Islet of Langerhans (tissue), 1 donor: Measurements from ENCODE around the gene TNFRSF13B.
"Not testable (repeated sequence)": the region's sequence is repeated elsewhere in the genome, so short reads cannot be mapped to it uniquely, and the experiment has no call there.

Source experiments
- FAIRE-seq: peaks from one replicate; lab custom pipeline; 2011; peaks lifted over from hg19 to GRCh38; lab: Jason Lieb, UNC

The TNFRSF13B gene

DNA sequence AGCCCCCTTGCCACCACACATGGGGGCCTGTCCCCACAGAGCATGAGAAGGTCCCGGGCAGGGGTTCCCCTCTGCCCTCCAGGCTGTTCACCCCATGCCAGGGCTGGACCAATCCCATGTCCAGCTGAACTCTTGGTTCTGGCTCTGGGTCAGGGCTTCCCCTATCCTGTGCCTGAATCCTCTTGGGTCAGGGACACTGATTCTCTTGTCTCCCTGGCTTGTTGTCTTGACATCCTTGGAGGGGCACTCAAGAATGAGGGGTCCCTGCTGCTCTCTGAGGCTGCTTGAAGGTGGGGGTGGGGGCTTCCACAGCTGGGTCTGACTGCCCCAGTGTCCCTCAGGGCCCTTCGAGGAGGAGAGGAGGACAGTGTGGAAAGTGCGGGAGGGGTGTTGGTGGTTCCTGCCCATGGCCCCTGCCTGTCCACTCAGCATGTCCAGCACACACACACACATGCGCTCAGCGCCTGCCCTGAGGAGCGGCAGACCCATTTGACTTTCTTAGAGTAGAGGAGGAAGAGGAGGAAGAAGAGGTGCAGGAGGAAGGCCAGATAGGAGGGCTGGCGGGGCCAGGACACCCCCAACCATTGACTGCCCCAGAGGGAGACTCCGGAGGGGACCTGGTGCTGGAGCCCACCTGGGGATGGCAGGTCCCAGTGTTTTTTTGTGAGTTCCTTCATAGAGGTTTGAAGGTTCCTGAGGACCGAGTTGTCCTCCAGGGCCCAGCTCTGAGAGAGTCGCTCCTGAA, 47.0 kb downstream of the TNFRSF13B start:
- no peak for FAIRE-seq

DNA sequence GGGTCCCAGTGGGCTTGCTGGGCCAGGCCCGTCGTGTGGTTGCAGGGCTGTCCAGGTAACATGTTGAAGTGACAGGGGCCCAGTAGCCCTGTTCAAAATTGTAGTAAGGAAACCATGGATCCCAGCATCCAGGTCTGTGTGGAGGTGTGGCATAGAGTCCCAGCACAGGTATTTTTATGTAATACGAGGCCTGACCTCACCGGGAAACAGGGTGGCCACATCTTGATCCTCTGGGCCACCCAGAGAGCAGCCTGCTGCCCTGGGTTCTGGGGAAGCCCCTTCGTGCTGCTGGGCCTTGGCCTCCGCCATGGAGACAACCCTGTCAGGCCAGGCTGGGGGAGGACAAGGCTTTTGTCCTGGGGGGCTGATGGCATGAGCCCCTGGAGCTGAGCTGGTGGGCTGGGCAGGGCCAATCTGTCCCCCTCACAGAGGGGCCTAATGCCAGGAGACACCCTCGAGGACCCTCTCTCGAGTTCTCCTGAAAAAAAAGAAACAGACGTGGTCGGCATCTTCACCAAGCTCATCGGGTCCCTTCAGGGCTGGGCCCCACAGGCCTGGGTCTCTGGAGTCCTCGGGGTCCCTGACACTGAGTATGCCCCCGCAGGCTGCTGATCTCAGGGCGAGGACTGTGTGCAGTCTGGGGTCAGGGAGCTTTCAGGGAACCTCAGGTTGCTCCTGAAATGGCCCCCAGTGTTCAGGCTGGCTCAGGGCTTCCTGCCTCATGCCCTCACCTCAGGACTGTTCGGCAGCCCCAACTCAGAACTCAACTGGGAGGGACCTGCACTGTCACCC, 47.8 kb downstream of the TNFRSF13B start:
- FAIRE-seq, result no peak

DNA sequence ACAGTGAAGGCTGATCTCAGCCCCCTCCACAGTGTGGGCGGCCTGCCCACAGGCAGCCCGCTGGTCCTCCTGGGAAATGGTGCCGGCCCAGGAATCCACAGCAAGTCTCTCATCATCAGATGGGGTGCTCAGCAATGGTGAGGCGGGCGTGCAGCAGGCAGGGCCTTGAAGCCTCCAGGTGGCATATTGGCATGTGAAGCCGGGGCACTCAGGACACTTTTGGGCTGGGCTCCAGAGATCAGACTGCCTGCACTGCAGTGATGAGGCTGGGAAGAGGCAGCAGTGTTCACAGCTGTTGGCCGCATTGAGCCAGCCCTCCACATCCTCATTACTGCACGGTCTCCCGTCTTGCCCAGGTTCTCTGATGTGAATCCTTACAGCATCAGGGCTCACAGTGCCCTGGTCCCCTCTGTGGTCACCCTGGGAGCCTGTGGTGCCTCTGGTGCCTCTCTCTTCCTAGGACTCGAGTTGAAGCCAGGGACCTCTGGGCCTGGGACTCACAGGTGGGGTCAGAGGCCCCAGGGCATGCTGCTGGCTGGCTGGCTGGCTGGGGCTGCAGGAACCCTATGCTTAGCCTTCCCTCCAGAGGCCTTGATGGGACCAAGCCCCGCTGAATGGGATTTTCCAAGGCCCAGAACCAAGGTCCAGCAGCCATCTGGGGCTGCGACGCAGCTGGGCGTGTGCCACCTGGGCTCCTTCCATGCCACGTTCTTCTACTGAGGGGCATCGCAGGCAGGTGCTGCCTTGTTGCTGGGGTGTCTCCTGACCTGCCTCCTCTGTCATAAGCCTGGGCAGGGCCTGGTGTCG, 48.6 kb downstream of the TNFRSF13B start:
- FAIRE-seq, result no peak

DNA sequence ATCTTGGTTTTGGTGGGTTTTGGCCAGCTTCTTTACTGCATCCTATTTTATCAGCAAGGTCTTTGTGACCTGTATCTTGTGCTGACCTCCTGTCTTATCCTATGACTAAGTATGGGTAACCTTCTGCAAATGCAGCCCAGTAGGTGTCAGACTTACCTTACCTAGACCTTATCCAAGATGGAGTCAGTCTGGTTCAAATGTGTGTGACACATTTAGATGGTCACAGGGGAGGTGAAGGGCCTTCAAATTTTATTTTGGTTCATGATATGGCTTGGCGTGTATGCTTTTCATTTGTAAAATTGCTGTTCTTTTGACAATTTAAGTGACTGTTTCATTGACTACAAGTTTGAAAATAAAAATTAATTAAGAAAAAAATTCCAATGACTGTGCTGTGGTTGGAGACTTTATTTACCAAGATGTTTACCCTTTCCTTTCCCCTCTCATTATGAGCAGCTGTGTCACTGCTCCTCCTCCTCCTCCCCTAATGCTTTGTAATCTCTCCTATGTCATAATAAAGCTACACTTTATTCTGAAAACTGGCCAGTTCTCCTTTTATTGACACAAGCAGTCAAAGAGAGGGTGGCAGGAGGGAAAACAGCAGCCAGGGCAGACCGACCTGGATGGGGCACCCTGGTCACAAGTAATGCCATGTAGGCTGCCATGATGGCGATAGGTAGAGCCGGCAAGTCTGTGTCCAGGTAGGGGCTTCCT, 49.4 kb downstream of the TNFRSF13B start:
- FAIRE-seq, result no peak

DNA sequence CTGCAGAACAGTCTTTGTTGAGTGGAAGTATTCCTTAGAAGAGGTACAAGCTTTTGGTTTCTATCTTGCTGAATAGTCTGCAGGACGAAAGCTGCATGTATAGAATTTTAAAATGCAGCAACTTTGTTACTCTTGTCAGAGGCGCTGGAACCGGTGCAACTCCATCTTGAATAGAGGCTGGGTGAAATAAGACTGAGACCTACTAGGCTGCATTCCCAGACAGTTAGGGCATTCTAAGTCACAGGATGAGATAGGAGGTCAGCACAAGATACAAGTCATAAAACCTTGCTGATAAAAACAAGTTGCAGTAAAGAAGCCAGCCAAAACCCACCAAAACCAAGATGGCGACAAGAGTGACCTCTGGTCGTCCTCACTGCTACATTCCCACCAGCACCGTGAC, 50.5 kb downstream of the TNFRSF13B start:
- FAIRE-seq, result not testable (repeated sequence)

DNA sequence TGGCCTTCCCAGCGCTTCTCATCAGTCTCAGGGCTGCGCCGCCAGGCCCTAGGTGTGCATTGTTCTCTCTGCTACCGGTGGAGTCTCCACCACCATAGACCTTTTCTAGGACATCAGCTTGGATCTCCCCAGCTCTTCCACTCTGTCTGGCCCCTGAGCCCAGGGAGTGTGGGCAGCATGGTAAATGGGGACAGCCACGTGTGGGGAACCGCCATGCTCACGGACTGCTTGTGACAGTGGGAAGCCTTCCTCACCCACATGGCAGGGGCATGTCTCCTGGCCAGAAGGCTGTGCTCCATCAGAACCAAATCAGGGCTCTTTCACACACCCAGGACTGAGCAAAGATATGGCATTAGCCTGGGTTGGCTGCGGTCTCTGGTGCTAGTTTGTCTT, 51.3 kb downstream of the TNFRSF13B start:
- FAIRE-seq, result no peak

DNA sequence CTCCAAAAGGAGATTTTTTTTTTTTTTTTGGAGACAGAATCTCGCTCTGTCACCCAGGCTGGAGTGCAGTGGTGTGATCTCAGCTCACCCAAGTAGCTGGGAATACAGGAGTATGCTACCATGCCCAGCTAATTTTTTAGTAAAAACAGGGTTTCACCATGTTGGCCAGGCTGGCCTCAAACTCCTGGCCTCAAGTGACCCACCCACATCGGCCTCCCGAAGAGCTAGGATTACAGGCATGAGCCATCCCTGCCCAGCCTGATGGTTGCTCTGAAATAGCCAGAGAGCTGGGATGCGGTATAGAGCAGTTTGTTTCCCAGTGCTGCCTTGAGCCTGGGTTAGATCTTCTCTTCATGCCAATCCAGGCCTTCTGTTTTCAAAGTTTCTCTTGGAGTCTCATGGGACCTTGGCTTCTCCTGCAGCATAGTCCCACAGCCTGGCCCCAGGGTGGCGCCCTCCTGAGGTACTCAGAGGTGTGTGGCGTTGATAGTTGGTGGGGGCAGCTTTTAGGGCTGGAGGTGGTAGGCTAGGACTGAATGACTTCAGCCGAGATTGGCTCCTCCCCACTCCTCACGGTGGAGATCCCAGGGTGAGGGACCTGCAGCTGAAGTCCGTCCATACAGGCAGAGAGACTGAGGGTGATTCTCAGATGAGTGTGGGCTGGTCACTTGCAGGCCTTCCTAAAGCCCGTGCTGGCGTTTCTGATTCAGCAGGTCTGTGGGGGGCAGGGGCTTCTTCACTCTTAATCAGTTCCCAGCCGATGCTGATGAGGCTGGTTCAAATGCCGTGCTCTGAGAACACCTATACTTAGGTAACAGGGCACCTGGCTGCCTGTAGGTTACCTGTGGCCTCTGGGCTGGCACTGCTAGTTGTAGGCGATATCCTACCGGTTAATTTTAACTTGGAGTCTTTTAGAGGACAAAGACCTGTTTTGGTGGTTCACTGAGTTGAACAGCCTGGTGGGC, 52.0 kb downstream of the TNFRSF13B start:
- no peak for FAIRE-seq

DNA sequence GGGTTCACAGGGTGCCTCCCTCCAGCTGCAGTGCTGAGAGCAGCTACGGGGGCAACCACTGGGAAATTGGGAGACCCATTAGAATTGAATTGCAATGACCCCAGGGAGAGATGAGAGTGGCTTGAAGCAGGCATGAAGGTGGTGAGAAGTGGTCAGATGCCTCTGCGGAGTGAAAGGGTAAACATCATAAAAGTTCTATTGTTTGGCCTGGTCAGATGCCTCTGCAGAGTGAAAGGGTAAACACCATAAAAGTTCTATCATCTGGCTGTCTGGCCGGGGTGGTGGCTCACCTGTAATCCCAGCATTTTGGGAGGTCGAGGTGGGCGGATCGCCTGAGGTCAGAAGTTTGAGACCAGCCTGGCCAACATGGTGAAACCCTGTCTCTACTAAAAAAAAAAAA, 53.5 kb downstream of the TNFRSF13B start:
- no peak for FAIRE-seq

DNA sequence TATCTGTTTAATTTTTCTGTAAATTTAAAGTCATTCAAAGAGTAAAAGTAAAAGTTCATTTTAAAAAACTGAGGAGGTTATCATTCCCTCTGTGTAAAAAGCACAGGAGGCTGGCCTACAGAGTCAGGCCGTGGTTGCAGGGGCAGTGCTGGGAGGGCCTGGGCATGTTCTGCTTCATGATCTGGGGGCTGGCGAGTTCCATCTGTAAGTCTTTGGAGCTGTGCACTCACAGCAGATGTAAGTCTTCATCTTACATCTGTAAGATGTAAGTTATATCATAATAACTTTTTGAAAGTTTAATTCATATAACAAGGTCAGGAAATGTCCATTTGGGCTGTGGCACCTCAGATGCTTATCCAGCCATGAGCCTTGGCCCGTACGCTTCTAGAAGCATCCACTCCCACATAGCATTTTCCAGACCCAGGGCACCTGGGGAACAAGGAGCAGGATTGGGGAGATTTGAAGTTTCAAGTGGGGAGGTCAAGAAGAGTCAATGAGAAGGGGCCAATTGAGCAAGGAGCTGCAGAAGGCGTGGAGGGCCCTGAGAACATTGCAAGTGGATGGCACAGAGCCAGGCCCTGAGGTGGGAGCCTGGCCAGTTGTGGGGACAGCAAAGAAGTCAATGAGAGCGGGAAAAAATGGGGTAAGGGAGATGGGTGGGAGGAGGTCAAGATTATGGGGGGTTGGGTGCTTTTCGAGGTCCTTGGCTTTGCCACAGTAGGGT, 54.1 kb downstream of the TNFRSF13B start:
- no peak for FAIRE-seq

DNA sequence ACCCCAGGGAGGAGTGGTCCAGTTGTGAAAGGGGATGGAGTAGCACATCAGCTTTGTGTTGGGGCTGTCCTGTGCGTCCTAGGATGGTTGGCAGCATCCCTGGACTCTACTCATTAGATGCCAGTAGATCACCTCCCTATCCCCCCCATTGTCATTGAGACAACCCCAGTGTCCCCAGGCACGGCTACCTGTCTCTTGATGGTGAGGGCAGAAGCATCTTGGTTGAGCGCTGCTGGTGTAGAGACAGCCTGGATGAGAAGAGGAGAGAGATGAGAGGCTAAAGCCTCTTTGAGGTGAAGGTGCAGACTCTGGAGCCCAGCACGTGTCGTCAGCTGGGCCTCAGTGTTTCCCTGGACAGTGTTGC, 55.4 kb downstream of the TNFRSF13B start:
- no peak for FAIRE-seq

DNA sequence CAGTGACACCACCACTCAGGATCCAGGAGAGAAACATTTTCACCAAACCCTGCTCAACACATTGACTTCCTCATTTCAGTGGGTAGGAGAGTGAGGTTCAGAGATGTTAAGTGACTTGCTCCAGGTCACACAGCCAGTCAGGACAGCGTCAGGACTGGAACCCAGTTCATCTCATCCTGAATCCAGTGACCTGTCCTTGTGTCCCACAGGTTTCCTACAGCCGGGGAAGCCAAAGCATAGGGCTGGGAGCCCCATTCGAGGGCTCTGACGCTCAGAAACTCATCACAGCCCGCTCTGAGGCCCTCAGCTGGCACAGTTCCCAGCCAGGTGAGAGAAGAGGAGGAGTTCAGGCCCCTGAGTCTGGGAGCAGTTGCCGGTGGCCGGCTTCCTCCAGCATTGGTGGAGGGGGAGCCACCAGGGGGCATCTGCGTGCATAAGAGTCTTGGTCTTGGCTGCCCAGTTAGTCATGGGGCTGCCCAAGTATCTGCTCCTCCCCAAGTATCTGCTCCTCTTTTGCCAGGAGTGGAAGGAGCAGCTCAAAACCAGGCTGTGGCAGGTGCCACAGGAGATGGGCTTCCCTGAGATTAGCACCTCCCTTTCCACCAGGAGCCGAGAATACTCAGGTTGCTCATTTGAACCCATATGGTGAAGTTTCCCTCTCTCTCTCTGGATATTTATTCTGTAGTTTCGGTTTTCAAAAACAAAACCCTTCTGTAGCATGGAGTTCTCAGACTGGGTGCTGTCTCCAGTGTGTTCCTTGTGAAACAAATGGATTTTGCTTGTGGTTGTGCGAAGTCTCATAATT, 56.0 kb downstream of the TNFRSF13B start:
- FAIRE-seq, result no peak

DNA sequence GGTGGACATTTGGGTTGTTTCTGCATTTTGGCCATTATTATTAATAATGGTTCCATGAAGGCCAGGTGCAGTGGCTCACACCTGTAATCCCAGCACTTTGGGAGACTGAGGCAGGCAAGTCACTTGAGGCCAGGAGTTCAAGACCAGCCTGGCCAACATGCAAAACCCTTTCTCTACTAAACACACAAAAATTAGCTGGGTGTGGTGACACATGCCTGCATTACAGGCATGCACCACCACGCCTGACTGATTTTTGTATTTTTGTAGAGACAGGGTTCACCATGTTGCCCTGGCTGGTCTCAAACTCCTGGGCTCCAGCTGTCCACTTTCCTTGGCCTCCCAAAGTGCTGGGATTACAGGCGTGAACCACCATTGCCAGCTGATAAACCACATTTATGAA, 58.5 kb downstream of the TNFRSF13B start:
- FAIRE-seq, result no peak

DNA sequence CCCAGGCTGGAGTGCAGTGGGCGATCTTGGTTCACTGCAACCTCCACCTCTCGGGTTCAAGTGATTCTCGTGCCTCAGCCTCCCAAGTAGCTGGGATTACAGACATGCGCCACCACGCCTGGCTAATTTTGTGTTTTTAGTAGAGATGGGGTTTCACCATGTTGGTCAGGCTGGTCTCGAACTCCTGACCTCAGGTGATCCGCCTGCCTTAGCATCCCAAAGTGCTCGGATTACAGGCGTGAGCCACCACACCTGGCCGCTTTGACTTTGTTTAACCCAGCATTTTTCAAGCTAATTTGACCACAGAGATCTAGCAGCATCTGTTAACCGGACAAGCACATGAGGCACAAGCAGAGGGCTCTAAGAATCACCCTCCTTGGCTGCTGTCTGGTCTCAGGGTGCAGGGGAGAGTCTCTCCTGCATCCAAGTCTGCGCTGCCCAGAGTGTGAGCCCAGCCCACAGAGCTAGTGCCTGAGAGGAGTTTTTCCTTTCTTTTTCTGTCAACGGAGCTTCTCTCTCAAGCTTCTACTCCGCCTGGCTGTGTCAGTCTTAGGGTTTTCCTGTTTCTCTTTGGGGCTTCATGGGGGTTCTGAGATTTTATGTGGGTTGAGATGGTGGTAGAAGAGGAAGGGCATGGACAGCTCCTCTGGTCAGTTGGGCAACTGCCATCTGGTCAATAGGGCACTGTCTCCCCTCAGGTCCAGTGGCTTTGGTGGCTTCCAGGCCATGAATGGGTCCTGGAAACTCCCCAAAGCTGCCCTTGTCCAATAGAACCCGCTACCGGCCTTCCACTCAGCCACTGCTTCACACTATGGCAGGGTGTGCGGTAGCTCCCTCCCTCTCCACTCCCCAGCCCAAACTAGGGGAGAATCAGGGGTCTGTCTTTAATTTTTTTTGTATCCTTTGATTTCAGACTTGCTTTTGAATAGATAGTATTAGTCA, 59.6 kb downstream of the TNFRSF13B start:
- no peak for FAIRE-seq

DNA sequence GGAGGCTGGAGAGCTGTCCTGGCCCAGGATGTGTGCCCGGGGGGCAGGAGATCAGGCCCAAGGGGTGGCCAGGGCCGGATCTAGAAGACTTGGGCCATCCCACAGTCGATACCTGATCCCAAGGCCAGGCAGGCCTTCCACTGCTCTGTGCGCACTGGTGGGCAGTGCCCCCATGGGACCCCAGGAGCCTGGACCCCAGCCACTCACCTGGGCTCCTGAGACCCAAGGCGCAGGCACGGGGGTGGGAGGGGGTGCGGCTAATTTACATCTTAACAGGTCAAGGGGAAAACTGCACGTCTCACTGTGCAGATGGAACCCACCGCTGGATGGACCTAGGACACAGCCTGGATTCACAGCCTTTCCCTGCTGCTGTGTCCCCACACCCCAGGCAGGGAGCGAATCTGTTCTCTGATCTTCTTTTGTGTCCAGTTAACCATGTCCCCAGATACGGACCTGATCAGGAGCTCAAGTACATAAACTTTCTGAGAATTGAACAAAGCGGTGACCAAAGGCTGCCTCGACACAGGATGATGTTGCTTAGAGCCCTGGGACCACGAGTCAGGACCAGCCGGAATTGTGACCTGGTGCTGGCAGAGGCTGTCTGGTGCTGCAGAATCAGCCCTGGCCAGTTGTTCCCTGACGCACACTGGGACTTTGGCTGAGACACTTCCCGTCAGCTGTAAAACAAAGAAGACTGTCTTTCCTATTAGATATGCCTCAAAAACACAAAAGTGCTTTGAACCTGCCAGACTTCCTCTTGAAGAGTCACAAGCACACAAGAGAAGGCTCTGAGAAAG, 60.6 kb downstream of the TNFRSF13B start:
- FAIRE-seq, result no peak

DNA sequence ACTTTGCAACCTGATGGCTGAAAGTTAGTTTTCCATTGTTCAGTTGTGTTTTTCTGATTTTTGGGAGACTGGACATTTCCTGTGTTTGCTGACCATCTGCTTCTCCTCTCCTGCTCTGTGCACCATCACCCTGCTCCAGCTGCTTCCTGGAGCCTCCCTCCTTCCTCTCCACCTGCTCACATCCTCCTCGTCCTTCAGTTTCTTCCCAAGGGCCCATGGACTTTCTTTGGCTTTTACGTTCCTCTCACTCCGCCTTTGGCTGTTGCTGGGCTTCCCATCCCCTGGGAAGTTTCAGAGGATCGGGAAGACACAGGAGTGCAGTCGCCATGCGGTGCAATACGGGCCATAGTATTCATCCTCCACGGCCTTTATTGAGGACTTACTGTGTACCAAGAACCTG, 61.6 kb downstream of the TNFRSF13B start:
- FAIRE-seq, result no peak

DNA sequence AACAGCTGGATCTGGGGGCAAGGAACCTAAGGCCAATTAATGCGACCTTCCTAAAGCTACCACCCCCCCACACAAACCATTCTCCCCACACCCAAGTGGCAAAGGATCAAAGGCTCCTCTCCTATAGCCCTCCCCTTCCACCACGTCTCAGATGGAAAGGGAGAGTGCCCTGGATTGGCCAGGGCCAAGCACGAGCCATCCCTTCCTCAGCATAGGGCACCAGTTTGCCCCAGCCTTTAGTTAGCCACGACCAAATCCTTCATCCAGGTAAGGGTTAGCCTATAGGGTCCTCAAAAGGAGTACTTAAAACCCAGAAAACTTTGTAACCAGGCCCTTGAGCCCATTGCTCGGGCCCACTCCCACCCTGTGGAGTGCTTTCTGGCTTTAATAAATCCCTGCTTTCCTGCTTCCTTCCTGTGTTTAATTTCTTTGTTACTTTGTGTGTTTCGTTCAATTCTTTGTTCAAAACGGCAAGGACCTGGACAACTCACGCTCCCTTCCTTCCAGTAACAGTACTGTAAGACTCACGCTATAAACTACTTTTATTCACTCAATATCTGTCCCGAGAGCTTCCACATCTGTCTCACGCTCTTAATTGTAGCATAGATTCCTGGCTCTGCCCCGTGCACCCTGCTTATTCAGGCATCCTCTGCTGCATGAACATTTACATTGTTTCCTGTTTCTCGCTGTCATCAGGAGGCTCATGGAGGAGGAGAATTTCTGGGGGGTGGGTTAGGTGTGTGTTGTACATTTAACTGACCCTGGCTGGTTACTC, 62.3 kb downstream of the TNFRSF13B start:
- FAIRE-seq, result no peak

DNA sequence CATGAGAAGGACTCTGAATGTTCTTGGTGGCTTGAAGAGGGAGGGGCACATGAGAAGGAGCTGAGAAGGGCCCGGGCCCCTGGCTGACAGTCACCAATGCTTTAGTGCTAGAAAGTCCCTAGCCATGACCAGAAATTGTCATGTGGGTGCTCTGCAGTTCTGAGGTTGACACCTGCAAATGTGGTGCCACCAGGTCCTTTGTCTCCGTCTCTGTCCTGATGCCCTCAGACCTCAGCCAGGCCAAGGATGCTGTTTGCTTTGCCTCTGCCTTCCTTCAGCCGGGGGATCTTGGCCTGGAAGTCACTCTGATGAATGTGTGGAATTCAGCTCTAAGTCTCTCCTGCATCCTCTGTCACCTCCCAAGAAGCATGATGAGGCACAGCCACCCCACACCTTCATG, 63.6 kb downstream of the TNFRSF13B start:
- FAIRE-seq, result no peak
